K562 (cell line): ENCODE results near the gene LOXL3. TPM values are rescaled to one million over a fixed set of nuclear protein-coding genes. Genes with fewer than 3 reads are reported as not detected.

Experiments used
- BCOR ChIP-seq: fragments of 450-650 bp; IDR thresholded peaks from 2 replicates; pipeline ENCODE4 v1.6.1; 2016
- RB1 ChIP-seq: fragments of 450-650 bp; IDR thresholded peaks from 2 replicates; pipeline ENCODE4 v1.6.1; 2017; ENCODE audit warnings: low read depth, mild to moderate bottlenecking
- RBM14 ChIP-seq: fragments of 200-400 bp; formaldehyde crosslinking; IDR thresholded peaks from 2 replicates; pipeline ENCODE4 v1.6.1; 2018; ENCODE audit warnings: low read depth, mild to moderate bottlenecking, low read length, moderate library complexity, borderline replicate concordance; ENCODE audit not compliant: insufficient read depth
- RBM25 ChIP-seq: fragments of 200-400 bp; formaldehyde crosslinking; IDR thresholded peaks from 2 replicates; pipeline ENCODE4 v1.6.1; 2018; ENCODE audit warnings: low read length, low read depth, moderate library complexity; ENCODE audit not compliant: severe bottlenecking
- SMARCE1 ChIP-seq: fragments of 450-650 bp; IDR thresholded peaks from 2 replicates; pipeline ENCODE4 v1.7.1; 2016; ENCODE audit warnings: mild to moderate bottlenecking
- SRF ChIP-seq, 2 experiments: fragments of 250-450, 450-650 bp in 1 of 2; sonication (Bioruptor Pico) in 1 of 2; sonication (generic) in 1 of 2; formaldehyde crosslinking; IDR thresholded peaks; 2 replicates each; pipeline versions ENCODE4 v1.5.0 to v1.5.1; 2020 to 2022; ENCODE audit warnings: mild to moderate bottlenecking in 1 of 2, missing genetic modification reagents in 1 of 2
- ZFP36 ChIP-seq: fragments of 150-350 bp; IDR thresholded peaks from 2 replicates; pipeline ENCODE4 v1.6.1; 2018; ENCODE audit warnings: low read length, low read depth; ENCODE audit not compliant: partially characterized antibody
- ZNF134 ChIP-seq: fragments of 250-450 bp; sonication (Bioruptor Pico); conservative IDR thresholded peaks from 2 replicates; pipeline ENCODE4 v1.4.0; 2020
- ZNF184 ChIP-seq: sonication (generic); formaldehyde crosslinking; IDR thresholded peaks from 2 replicates; pipeline ENCODE4 v1.5.0; 2020; ENCODE audit warnings: missing genetic modification reagents
- ZNF77 ChIP-seq: fragments of 250-450 bp; sonication (Bioruptor Pico); IDR thresholded peaks from 2 replicates; pipeline ENCODE4 v1.5.0; 2020
- polyA plus RNA-seq, 8 experiments: library from polyadenylated mRNA; depleted of rRNA in 4 of 8; stranded (reverse) in 5 of 8; unstranded in 3 of 8; fragments of >200 nt; fragmentation: Nextera tagmentation in 2 of 8; fragmentation: Illumina TruSeq in 1 of 8; extraction: Ambion mirVana in 2 of 8; extraction: Trizol in 1 of 8; gene quantifications; 2 replicates each; pipeline versions ENCODE4 v1.2.1 to v1.2.3, GENCODE V29; 2011 to 2014; ENCODE audit warnings: inconsistent platforms in 1 of 8, missing spikeins in 1 of 8
- total RNA-seq, 7 experiments: library from RNA; depleted of rRNA in 6 of 7; stranded (reverse); fragments of >200 nt in 6 of 7; fragmentation: Illumina TruSeq in 2 of 7; extraction: Trizol in 2 of 7; gene quantifications; 2 replicates each; pipeline versions ENCODE4 v1.2.1 to v1.2.3, GENCODE V29; 2011 to 2021; ENCODE audit warnings: low replicate concordance in 1 of 7
- TF ChIP-seq, protein P1 (sequence below): IDR thresholded peaks from 3 replicates; pipeline ENCODE4 v1.6.1; 2011; ENCODE audit warnings: borderline replicate concordance, mild to moderate bottlenecking, moderate library complexity; ENCODE audit not compliant: insufficient read length; ENCODE audit errors: extremely low read depth
- TF ChIP-seq, protein P2 (sequence below): fragments of 450-650 bp; conservative IDR thresholded peaks from 2 replicates; pipeline ENCODE4 v1.6.1; 2016; ENCODE audit warnings: missing genetic modification characterization, low read depth, mild to moderate bottlenecking, missing compliant biosample characterization, moderate library complexity
- TF ChIP-seq, protein P3 (sequence below): fragments of 450-650 bp; formaldehyde crosslinking; IDR thresholded peaks from 2 replicates; pipeline ENCODE4 v1.4.0; 2020; ENCODE audit warnings: mild to moderate bottlenecking, mixed read lengths

Gene LOXL3
- total and polyA plus RNA-seq, 9 of the 15 experiments (the other 6 are each of a cell fraction or from before 2014, with no cell fraction given), result 0.22 to 0.99 (median 0.31) TPM

DNA sequence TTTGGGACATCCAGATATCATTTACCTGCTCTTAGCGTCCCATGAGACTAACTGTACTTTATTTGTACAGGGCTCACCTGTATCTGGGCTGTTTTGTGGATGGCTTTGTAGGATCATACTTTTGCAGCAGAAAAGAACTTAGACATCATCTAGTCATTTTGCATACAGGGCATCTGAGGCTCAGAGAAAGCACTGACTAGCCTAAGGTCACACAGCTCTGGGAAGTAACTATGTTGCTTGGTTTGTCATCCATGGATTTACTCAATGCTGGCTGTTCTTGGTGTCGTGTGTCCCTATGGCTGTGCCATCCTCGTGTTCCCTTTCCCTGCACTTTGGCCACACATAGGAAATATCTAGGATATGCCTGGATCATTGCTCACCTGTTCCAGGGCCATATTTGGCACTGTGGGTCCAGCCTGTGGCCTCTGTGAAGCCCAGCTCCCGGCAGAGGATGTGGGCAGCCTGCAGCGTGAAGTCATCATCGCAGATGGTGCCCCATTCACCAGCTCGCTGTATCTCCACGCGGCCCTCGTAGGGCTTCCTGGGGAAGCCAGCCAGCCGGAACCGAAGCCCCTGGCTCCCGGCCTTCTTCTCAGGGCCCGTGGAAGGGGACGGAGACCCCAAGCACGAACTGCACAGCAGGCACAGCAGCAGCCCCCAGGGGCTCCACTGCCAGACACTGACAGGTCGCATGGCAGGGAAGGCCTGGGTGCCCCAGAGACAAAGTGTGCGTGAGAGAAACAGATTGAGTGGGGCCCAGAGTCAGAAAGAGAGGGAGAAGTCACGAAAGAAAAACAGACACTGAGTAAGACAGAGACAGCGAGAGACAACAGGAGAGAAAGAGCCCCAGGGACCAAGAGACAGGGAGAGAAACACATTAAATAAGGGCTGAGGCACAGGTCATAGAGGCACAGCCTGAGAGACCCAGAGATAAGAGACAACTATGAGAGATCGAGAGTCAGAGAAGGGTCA lies 1.5 kb downstream of the LOXL3 start (continued):
- no peak for TF ChIP-seq ZNF77
- no peak for TF ChIP-seq SRF (CRISPR knock-in tag; IDR thresholded peaks at IDR 0.05)
- TF ChIP-seq, protein P1, sequence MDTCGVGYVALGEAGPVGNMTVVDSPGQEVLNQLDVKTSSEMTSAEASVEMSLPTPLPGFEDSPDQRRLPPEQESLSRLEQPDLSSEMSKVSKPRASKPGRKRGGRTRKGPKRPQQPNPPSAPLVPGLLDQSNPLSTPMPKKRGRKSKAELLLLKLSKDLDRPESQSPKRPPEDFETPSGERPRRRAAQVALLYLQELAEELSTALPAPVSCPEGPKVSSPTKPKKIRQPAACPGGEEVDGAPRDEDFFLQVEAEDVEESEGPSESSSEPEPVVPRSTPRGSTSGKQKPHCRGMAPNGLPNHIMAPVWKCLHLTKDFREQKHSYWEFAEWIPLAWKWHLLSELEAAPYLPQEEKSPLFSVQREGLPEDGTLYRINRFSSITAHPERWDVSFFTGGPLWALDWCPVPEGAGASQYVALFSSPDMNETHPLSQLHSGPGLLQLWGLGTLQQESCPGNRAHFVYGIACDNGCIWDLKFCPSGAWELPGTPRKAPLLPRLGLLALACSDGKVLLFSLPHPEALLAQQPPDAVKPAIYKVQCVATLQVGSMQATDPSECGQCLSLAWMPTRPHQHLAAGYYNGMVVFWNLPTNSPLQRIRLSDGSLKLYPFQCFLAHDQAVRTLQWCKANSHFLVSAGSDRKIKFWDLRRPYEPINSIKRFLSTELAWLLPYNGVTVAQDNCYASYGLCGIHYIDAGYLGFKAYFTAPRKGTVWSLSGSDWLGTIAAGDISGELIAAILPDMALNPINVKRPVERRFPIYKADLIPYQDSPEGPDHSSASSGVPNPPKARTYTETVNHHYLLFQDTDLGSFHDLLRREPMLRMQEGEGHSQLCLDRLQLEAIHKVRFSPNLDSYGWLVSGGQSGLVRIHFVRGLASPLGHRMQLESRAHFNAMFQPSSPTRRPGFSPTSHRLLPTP, result no peak
- TF ChIP-seq ZNF184 (CRISPR knock-in tag), result no peak
- peak; percentile 60 for TF ChIP-seq ZFP36
- TF ChIP-seq SMARCE1, result 0 out of 2 replicates have a peak, but pooled peaks have one; percentile 13
- TF ChIP-seq, protein P2, sequence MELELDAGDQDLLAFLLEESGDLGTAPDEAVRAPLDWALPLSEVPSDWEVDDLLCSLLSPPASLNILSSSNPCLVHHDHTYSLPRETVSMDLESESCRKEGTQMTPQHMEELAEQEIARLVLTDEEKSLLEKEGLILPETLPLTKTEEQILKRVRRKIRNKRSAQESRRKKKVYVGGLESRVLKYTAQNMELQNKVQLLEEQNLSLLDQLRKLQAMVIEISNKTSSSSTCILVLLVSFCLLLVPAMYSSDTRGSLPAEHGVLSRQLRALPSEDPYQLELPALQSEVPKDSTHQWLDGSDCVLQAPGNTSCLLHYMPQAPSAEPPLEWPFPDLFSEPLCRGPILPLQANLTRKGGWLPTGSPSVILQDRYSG (tag), result no peak
- no peak for TF ChIP-seq ZNF134
- TF ChIP-seq RB1, result no peak
- TF ChIP-seq, protein P3, sequence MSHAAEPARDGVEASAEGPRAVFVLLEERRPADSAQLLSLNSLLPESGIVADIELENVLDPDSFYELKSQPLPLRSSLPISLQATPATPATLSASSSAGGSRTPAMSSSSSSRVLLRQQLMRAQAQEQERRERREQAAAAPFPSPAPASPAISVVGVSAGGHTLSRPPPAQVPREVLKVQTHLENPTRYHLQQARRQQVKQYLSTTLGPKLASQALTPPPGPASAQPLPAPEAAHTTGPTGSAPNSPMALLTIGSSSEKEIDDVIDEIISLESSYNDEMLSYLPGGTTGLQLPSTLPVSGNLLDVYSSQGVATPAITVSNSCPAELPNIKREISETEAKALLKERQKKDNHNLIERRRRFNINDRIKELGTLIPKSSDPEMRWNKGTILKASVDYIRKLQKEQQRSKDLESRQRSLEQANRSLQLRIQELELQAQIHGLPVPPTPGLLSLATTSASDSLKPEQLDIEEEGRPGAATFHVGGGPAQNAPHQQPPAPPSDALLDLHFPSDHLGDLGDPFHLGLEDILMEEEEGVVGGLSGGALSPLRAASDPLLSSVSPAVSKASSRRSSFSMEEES, result no peak
- TF ChIP-seq RBM14, result no peak
- TF ChIP-seq BCOR, result peak; percentile 54; the same call in 1 of the 2 replicates
- TF ChIP-seq RBM25, result peak; percentile 49
- TF ChIP-seq, all 486 proteins: peak for 4
